ENCODE results near the gene NPC1. TPM values are rescaled to one million over a fixed set of nuclear protein-coding genes. Genes with fewer than 3 reads are reported as not detected.
A peak's percentile ranks its signal among the peaks of the same experiment; 100 is the strongest.

The NPC1 gene
- total RNA-seq = 10 to 100 TPM; 36.1 to 37.4 TPM

DNA sequence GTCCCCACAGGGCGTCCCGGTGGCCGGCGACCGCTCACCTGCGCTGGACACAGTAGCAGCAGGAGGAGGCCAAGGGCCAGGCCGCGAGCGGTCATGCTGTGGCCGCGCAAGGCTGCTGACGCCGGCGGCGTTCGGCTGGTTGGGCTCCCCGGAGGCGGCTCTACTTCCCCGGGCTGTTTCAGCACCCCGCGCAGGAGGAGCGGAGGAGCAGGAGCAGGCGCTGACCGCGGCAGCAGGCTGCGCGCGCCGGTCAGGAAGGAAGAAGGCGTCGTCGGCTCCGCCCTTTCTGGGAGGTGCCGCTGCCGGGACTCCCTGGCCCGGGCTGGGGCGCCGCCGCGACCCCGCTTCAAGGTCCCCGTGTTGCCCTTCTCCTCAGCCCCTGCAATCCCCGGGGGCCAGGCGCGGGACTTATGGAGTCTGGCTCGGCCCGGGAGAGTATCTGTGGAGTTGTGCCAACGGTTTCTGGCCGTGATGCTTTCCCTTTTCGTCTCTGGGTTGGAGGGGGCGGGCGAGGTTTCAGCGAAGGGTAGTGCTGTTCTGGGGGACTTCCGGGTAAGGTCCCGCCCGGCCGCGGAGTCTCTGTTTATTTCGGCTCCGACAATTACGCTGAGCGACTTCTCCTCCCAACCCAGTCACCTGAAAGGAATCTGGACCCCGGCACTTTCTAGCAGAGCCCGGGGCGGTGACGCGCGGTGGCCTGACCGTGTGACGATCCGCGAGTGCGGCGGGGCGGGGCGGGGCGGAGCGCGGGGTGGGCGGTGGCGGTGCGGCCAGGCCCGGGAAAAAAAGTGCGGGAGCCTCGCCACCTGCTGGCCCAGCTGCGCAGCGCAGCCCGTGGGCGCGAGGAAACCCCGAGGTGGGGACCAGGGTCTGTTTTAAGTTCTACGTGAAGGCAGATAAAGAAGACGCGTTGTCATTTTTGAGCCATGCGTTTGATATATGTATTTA, at the start of gene NPC1:
TSS of gene NPC1 (minus strand) at position 258 of the 948 bp plus-strand sequence. CDS start at position 95, 163 bp downstream.
- H3K4me3 Mint-ChIP-seq = peak within 1 kb of the TSS; percentile 94
- peaks cover 6% of the 10 kb centered on the region for H3K36me3 Mint-ChIP-seq
- ATAC-seq = peak; percentile 93
- H3K9me3 Mint-ChIP-seq (ENCODE audit: low read depth) = no peaks in the 10 kb centered on the region
- peak; percentile 95 for DNase-seq
- H3K27me3 Mint-ChIP-seq = no peaks in the 10 kb centered on the region
- CTCF ChIA-PET = interaction anchor here (0.8 to 10.4 kb wide), 15 partner anchors 11 to 352 kb away, joined by 3 to 86 read pairs (median 5); no protein-coding TSS in a partner anchor
- H3K27ac Mint-ChIP-seq = peak within 1 kb of the TSS; percentile 98
- peaks cover 38% of the 10 kb centered on the region for H3K4me1 Mint-ChIP-seq

DNA sequence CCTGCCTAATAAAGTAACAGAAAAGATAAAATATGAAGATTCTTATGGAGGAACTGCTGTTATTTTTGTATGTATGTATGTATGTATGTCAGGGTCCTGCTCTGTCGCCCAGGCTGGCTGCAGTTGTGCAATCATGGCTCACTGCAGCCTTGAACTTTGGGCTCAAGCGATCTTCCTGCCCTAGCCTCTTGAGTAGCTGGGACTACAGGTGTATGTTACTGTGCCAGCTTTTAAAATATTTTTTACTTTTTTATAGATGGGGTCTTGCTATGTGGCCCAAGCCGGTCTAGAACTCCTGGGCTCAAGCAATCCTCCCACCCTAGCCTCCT, 49.7 kb upstream of the NPC1 start:
- peaks cover 13% of the 10 kb centered on the region for H3K4me1 Mint-ChIP-seq
- CTCF ChIA-PET = interaction anchor here (1.0 to 1.1 kb wide), 2 partner anchors 14 to 66 kb away, joined by 3 to 4 read pairs; no protein-coding TSS in a partner anchor

DNA sequence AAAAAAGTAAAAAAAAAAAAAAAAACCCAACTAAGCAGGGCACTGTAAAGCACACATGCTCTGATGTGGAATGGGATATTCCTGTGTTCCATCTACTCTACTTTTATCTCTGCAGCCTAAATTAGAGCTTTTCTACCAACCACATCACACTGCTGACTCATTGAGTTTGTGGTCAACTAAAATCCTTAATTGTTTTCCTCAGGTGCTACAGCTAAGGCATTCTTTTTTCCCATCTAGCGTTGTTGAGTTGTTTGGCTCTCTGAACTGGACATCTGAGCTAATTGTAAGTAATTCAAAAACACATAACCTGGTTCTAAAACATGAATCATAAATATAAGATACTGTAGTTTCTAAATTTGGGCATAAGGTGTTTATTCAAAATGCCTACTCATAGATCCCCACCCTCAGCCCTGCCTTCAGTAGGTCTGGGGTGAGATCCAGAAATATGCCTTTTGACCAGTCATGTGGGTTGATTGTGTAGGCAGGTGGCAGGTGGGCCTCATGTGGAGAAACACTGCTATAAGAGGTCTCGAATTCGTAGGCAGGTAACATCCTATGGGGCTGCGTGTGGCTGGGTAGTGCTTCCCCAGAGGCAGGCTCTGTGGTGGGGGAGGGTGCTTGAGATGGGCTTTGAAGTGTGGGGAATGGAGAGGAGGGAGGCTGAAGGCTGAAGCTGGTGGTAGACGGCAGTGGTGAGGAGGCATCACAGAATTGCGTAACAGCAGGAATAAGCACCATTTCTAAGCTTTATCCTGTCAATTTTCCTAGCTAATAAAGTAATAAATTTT, 49.2 kb upstream of the NPC1 start:
- ATAC-seq (no peak), DNase-seq (no peak)
- no peaks in the 10 kb centered on the region for H3K36me3 Mint-ChIP-seq
- H3K9me3 Mint-ChIP-seq (ENCODE audit: low read depth) = no peaks in the 10 kb centered on the region
- CTCF ChIA-PET = interaction anchor here (1.0 to 1.1 kb wide), 2 partner anchors 13 to 67 kb away, joined by 3 to 4 read pairs; no protein-coding TSS in a partner anchor
- H3K4me1 Mint-ChIP-seq = peaks cover 13% of the 10 kb centered on the region
- H3K4me3 Mint-ChIP-seq = no peak overlapping the region
- no peak overlapping the region for H3K27ac Mint-ChIP-seq
- peaks cover 43% of the 10 kb centered on the region for H3K27me3 Mint-ChIP-seq

More for the DNA sequence above, 49.7 kb upstream of the NPC1 start:
- Mint-ChIP-seq H3K4me3 (no peak overlapping the region), H3K9me3 (ENCODE audit: low read depth) (no peaks in the 10 kb centered on the region), H3K27me3 (peaks cover 43% of the 10 kb centered on the region), H3K27ac (no peak overlapping the region), H3K36me3 (no peaks in the 10 kb centered on the region)
- DNase-seq (no peak), ATAC-seq (no peak)

DNA sequence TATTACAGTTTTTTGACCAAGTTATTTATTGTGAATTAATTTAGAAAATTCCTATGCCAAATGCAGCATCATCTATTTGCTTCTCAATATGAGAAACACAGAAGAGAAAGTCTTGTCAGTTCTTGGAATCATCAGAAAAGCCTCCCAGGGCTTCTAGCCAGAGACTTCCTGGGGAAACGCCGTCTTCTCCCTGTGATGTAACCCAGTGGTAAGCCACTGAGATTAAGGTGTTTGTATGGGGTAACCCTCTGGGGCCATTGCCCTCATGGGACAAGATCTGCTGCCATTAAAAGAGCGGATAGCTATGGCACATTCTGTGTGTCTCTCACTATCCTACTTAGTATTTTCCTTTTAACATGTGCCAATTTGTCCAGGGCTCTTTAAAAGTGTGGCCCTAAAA, 48.4 kb upstream of the NPC1 start:
- CTCF ChIA-PET = no interaction called here
- no peak overlapping the region for H3K27ac Mint-ChIP-seq
- no peak for DNase-seq
- ATAC-seq = no peak
- no peaks in the 10 kb centered on the region for H3K9me3 Mint-ChIP-seq (ENCODE audit: low read depth)
- peaks cover 13% of the 10 kb centered on the region for H3K4me1 Mint-ChIP-seq
- H3K36me3 Mint-ChIP-seq = no peaks in the 10 kb centered on the region
- no peak overlapping the region for H3K4me3 Mint-ChIP-seq
- peaks cover 39% of the 10 kb centered on the region for H3K27me3 Mint-ChIP-seq

DNA sequence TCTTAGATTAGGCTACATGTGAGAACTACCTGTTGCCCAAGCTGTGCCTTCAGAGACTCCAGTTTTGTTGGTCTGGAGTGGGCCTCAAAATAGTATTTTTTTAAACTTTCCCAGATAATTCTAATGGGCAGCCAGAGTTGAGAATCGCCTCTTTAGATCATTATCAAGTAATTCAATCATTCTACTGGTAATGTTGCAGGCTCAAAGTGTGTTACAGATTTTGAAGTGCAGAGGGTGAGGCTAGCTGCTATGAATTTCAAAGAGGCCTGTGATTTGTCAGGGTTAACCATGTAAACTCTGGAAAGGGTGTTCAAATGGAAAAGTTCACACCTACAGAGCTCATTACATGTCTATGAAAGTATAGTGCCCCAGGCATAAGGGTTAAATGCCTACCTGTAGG, 46.3 kb upstream of the NPC1 start:
- H3K9me3 Mint-ChIP-seq (ENCODE audit: low read depth) = no peaks in the 10 kb centered on the region
- H3K4me1 Mint-ChIP-seq = peaks cover 21% of the 10 kb centered on the region
- H3K4me3 Mint-ChIP-seq = no peak overlapping the region
- DNase-seq = no peak
- no peak for ATAC-seq
- no peaks in the 10 kb centered on the region for H3K36me3 Mint-ChIP-seq
- peaks cover 26% of the 10 kb centered on the region for H3K27me3 Mint-ChIP-seq
- H3K27ac Mint-ChIP-seq = no peak overlapping the region
- CTCF ChIA-PET = interaction anchor here (2.2 kb wide), 1 partner anchor 11 kb away, joined by 5 read pairs; no protein-coding TSS in a partner anchor

DNA sequence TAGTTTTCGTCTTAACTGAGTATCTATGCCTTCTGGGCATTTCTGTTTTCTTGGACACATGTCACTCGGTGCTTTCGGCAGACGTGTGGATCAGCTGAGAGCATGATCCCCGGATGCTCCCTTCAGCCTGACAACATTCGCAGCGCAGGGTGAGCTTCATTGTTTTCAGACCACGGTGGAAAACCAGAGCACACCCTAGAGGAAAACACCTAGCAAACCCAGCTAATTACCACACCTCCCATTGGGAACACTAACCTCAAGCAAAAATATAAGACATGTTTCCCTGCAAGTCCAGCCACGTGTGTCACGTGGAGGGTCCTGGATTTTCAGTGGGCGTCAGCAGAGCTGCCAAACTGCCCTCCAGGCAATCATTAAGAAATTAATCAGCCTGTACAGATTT, 45.4 kb upstream of the NPC1 start:
- Mint-ChIP-seq H3K4me3 (no peak overlapping the region), H3K27ac (no peak overlapping the region), H3K36me3 (no peaks in the 10 kb centered on the region), H3K9me3 (ENCODE audit: low read depth) (no peaks in the 10 kb centered on the region), H3K4me1 (peaks cover 23% of the 10 kb centered on the region), H3K27me3 (peaks cover 24% of the 10 kb centered on the region)
- DNase-seq = no peak
- CTCF ChIA-PET = interaction anchor here (2.2 kb wide), 1 partner anchor 10 kb away, joined by 5 read pairs; no protein-coding TSS in a partner anchor
- ATAC-seq = no peak

DNA sequence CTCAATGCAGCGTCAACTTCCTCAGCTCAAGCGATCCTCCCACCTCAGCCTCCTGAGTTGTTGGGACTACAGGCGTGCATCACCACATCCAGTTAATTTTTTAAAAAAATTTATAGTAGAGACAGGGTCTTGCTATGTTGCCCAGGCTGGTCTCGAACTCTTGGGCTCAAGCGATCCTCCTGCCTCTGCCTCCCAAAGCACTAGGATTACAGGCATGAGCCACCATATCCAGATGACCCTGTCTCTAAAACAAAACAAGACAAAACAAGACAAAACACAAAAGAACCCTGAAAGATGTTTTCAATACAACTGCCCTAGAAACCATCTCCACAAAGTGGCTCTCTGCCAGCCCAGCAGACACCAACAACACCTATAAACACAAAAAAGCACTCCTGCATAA, 45.0 kb upstream of the NPC1 start:
- Mint-ChIP-seq H3K36me3 (no peaks in the 10 kb centered on the region), H3K4me3 (no peak overlapping the region), H3K27me3 (peaks cover 24% of the 10 kb centered on the region), H3K9me3 (ENCODE audit: low read depth) (no peaks in the 10 kb centered on the region), H3K4me1 (peaks cover 28% of the 10 kb centered on the region), H3K27ac (no peak overlapping the region)
- CTCF ChIA-PET = interaction anchor here (2.2 kb wide), 1 partner anchor 9 kb away, joined by 5 read pairs; no protein-coding TSS in a partner anchor
- ATAC-seq = no peak
- no peak for DNase-seq

DNA sequence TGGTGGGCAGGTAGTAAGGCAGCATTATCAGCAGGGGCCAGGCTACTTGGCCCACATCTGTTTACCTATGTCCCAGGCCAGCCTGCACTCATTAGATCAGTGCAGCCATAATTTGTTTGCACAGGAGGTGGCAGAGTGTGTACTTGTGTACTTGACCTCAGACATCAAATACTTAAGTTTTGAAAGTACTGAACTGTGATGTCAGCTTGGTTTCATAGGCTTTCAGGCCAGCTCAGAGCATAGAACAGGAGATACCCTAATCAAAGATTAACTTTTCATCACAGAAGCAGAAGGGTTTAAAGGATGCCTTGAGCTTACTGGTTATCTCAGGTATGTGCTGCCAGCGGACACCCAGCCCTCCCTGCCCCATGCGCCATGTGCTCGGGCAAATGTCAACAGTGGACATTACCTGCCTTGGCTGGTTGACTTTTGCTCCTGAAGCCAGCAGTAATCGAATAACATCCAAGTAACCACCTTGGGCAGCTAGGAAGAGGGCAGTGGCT, 43.2 kb upstream of the NPC1 start:
- H3K36me3 Mint-ChIP-seq = no peaks in the 10 kb centered on the region
- H3K27ac Mint-ChIP-seq = no peak overlapping the region
- CTCF ChIA-PET = interaction anchor here (0.9 to 1.9 kb wide), 4 partner anchors 12 to 182 kb away, joined by 3 to 8 read pairs (median 4); no protein-coding TSS in a partner anchor
- no peaks in the 10 kb centered on the region for H3K9me3 Mint-ChIP-seq (ENCODE audit: low read depth)
- peaks cover 16% of the 10 kb centered on the region for H3K27me3 Mint-ChIP-seq
- H3K4me3 Mint-ChIP-seq = no peak overlapping the region
- peaks cover 22% of the 10 kb centered on the region for H3K4me1 Mint-ChIP-seq
- DNase-seq = no peak
- no peak for ATAC-seq

DNA sequence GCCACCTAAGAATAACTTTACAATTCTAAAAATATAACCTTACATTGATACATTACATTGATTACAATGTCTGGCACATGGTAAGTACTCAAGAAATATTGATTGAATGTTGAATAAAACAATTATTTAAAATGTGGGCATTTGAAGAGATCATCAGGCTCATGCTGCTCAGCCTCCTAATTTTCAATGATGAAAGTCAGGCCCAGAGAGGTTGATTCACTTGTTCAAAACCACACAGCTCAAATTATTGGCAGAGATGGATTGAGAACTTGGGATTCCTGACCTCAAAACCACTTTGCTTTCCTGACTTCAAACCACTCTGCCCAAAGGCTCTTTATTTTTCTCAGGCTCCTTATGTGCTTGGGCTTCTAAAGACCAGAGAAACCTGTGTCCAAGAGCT, 41.7 kb upstream of the NPC1 start:
- Mint-ChIP-seq H3K4me1 (peaks cover 18% of the 10 kb centered on the region), H3K4me3 (no peak overlapping the region), H3K9me3 (ENCODE audit: low read depth) (no peaks in the 10 kb centered on the region), H3K36me3 (no peaks in the 10 kb centered on the region), H3K27ac (no peak overlapping the region), H3K27me3 (peaks cover 14% of the 10 kb centered on the region)
- CTCF ChIA-PET = interaction anchor here (1.1 to 1.9 kb wide), 6 partner anchors 75 to 291 kb away, joined by 3 to 8 read pairs (median 5); no protein-coding TSS in a partner anchor
- DNase-seq (no peak), ATAC-seq (no peak)

DNA sequence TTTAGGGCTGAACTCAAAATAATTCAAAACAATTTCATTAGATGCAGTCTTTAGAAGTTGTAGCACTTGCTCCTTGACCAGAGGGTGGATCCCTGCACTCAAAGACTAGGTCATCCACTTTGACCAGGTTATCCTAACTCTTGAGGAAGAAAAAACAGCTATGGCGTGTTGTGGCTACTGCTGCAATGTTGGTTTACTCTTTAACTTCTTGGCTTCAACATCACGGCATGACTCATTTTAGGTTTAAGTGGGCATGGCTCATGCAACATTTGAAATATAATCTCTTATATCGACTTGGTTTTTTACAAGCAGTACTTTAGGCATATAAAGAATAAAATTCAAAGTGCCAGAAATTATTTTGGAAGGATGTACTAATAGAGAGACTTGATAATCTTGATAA, 41.0 kb upstream of the NPC1 start:
- H3K27ac Mint-ChIP-seq = no peak overlapping the region

DNA sequence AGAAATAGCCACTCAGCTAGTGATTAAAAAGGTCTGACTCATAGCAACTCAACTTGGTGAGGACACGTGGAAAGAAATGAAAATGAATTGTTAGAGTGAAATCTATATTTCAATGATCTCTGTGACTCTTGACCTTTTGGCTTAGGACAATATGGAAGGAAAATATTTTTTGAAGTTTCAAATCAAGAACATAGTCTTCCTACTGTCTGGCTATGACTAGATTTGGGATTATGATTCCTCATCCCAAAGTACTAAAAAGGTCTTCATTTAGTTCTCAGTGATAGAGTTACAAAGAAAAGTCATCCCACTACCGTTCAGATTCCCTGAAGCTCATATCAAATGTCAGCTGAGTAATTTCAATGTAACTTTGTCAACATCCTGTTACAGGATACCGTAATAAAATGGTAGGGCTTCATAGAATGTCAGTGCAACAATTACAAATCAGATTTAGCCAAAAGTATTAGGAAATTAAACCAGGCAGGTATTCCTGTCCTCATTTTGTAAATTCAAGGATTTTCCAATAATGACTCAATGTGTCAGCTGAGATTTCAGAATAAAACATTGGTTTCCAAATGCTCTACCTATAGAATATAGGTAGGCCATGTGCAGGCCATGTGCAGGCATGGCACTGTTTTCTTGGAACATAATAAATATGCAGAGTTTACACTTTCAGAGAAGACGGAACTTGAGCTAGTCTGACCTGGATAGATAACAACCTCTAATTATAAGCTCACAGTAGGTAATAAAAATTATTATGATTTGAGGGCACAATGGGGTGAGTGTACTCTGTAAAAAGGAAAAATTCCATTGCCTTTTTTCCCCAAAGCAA, 40.4 kb upstream of the NPC1 start:
- H3K27ac Mint-ChIP-seq = no peak overlapping the region
- no peaks in the 10 kb centered on the region for H3K9me3 Mint-ChIP-seq (ENCODE audit: low read depth)
- H3K4me3 Mint-ChIP-seq = no peak overlapping the region
- DNase-seq = no peak
- no peaks in the 10 kb centered on the region for H3K36me3 Mint-ChIP-seq
- no peak for ATAC-seq
- H3K4me1 Mint-ChIP-seq = peaks cover 18% of the 10 kb centered on the region
- CTCF ChIA-PET = interaction anchor here (0.6 to 2.0 kb wide), 6 partner anchors 77 to 371 kb away, joined by 3 to 8 read pairs (median 4); no protein-coding TSS in a partner anchor
- peaks cover 16% of the 10 kb centered on the region for H3K27me3 Mint-ChIP-seq

More for the DNA sequence above, 41.0 kb upstream of the NPC1 start:
- peaks cover 18% of the 10 kb centered on the region for H3K4me1 Mint-ChIP-seq
- H3K27me3 Mint-ChIP-seq = peaks cover 12% of the 10 kb centered on the region
- no peaks in the 10 kb centered on the region for H3K9me3 Mint-ChIP-seq (ENCODE audit: low read depth)
- CTCF ChIA-PET = interaction anchor here (1.2 to 2.0 kb wide), 5 partner anchors 76 to 292 kb away, joined by 3 to 8 read pairs (median 5); no protein-coding TSS in a partner anchor
- ATAC-seq = no peak
- no peak overlapping the region for H3K4me3 Mint-ChIP-seq
- H3K36me3 Mint-ChIP-seq = no peaks in the 10 kb centered on the region
- no peak for DNase-seq

DNA sequence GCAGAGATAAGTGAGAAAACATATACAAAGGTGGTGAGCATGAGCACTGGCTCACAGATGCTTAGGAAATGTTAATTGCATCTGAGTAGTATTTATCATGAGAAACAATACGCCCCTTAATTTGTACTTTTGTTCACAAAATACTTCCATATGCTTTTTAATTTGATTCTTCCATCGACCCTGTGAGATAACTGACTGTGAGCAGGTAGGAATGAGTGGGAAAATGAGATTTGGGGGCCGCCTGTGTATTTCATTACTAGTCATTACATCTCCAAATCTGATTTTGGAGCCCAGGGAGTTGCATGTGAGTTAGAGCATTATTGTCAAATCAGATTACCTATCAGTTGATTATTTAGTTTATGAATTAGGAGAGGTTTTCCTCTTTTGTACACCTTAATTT, 36.7 kb upstream of the NPC1 start:
- Mint-ChIP-seq H3K27ac (no peak overlapping the region), H3K9me3 (ENCODE audit: low read depth) (no peaks in the 10 kb centered on the region), H3K4me1 (peaks cover 17% of the 10 kb centered on the region), H3K27me3 (peaks cover 45% of the 10 kb centered on the region), H3K36me3 (no peaks in the 10 kb centered on the region), H3K4me3 (no peak overlapping the region)
- CTCF ChIA-PET = interaction anchor here (0.8 to 3.3 kb wide), 3 partner anchors 80 to 296 kb away, joined by 3 to 25 read pairs (median 19); no protein-coding TSS in a partner anchor
- DNase-seq (no peak), ATAC-seq (no peak)
